OCI-LY7 (cell line): ENCODE data around the gene PHKA2. TPM values are rescaled to one million over a fixed set of nuclear protein-coding genes. Genes with fewer than 3 reads are reported as not detected.

Source experiments
- BruUV-seq: library from RNA; stranded (reverse); fragments of 400-500 nt; replicated peaks from 2 replicates; lab custom pipeline; 2021; lab: Mats Ljungman, UMichigan
- CTCF ChIA-PET: fragments of 300-600 bp; sonication (Branson Sonifier 250); formaldehyde crosslinking; loops from one replicate; lab custom pipeline; 2022; ENCODE audit warnings: antibody characterized with exemption; ENCODE audit not compliant: unreplicated experiment; lab: Charles Lee
- POLR2A ChIA-PET: fragments of 300-600 bp; sonication (Branson Sonifier 250); formaldehyde crosslinking; loops from one replicate; lab custom pipeline; 2022; ENCODE audit warnings: antibody characterized with exemption; lab: Charles Lee
- DNase-seq: peaks from one replicate; pipeline ENCODE4 v3.0.0-alpha.2; 2015; ENCODE audit warnings: low spot score
- H2AFZ ChIP-seq: fragments of 200-600 bp; sonication (generic), shearing (Covaris generic); 2 replicates; pipeline ENCODE4 v1.6.1; 2014; ENCODE audit warnings: mild to moderate bottlenecking, antibody characterized with exemption, low read length, moderate library complexity
- H3K27ac ChIP-seq: fragments of 200-600 bp; sonication (generic); 2 replicates; pipeline ENCODE4 v1.5.1; 2014; ENCODE audit warnings: mixed run types, low read depth, mild to moderate bottlenecking, moderate library complexity, low read length, inconsistent platforms; ENCODE audit not compliant: poor library complexity, severe bottlenecking
- H3K36me3 ChIP-seq: fragments of 200-600 bp; sonication (generic); 2 replicates; pipeline ENCODE4 v1.6.1; 2014; ENCODE audit warnings: mild to moderate bottlenecking, antibody characterized with exemption, low read length, moderate library complexity, mixed read lengths; ENCODE audit not compliant: insufficient read depth
- H3K4me1 ChIP-seq: fragments of 200-600 bp; sonication (generic); 2 replicates; pipeline ENCODE4 v1.5.1; 2014; ENCODE audit warnings: mild to moderate bottlenecking, low read length; ENCODE audit not compliant: insufficient read depth, poor library complexity, severe bottlenecking
- H3K4me2 ChIP-seq: fragments of 200-600 bp; sonication (generic); 2 replicates; pipeline ENCODE4 v1.6.1; 2014; ENCODE audit warnings: mild to moderate bottlenecking, low read length
- H3K4me3 ChIP-seq: fragments of 200-600 bp; sonication (generic); 2 replicates; pipeline ENCODE4 v1.5.1; 2014; ENCODE audit warnings: mild to moderate bottlenecking, low read depth, low read length; ENCODE audit not compliant: poor library complexity, severe bottlenecking
- H3K79me2 ChIP-seq: fragments of 200-600 bp; sonication (generic); 2 replicates; pipeline ENCODE4 v1.6.1; 2016; ENCODE audit warnings: low read depth, mild to moderate bottlenecking, low read length, moderate library complexity, mixed read lengths; ENCODE audit not compliant: insufficient read depth
- H3K9me2 ChIP-seq: fragments of 200-600 bp; sonication (generic); 2 replicates; pipeline ENCODE4 v1.6.1; 2016; ENCODE audit warnings: mild to moderate bottlenecking, low read length, mixed read lengths; ENCODE audit not compliant: insufficient read depth
- H3K9me3 ChIP-seq: fragments of 200-600 bp; sonication (generic); 2 replicates; pipeline ENCODE4 v1.6.1; 2014; ENCODE audit warnings: mild to moderate bottlenecking, mixed run types, low read length, mixed read lengths
- H4K20me1 ChIP-seq: fragments of 200-600 bp; sonication (generic); 2 replicates; pipeline ENCODE4 v1.6.1; 2014; ENCODE audit warnings: mild to moderate bottlenecking, antibody characterized with exemption, low read length, moderate library complexity, mixed read lengths; ENCODE audit not compliant: insufficient read depth
- EZH2phosphoT487 ChIP-seq: fragments of 200-600 bp; sonication (generic); IDR thresholded peaks from 2 replicates; pipeline ENCODE4 v1.6.1; 2018; ENCODE audit warnings: low read depth, borderline replicate concordance, mild to moderate bottlenecking, mixed run types, antibody characterized with exemption, low read length, moderate library complexity, mixed read lengths
- intact Hi-C: fragments of 100-400 bp; cut with micrococcal nuclease; formaldehyde crosslinking; loops from one replicate; pipeline ENCODE4 v1.10.0; 2022; ENCODE audit not compliant: unreplicated experiment
- total RNA-seq, 2 experiments: library from RNA; depleted of rRNA in 1 of 2; stranded (reverse); fragments of >200 nt in 1 of 2; shearing (Covaris generic) in 1 of 2; gene quantifications; 2 replicates each; pipeline ENCODE4 v1.2.3, GENCODE V29; 2014 to 2022
- TF ChIP-seq, protein P1 (sequence below): fragments of 200-600 bp; sonication (generic); conservative IDR thresholded peaks from 2 replicates; pipeline ENCODE4 v1.5.1; 2014; ENCODE audit warnings: mild to moderate bottlenecking, antibody characterized with exemption, low read length, moderate library complexity, mixed read lengths

Gene PHKA2
- total RNA-seq, 2 experiments from 2014 or later: 24.1 to 41.4 TPM

DNA sequence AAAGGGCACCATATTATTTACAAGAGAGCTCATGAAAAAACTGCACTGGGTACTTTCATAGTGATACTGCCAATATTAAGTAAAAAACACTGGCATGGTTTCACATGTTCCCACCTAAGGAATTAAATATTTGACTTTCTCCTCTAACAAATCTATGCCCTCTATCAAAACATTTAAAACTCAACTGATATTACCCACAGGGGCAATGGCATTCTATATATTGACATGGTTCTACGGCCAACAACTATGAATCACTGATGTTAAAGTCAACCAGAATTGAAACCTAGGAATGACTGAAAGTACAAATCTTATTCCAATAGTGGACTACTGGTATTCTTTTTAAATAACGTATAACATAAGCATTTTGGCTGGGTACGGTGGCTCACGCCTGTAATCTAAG lies 28.2 kb downstream of the PHKA2 start:
- Histone ChIP-seq H3K79me2 (no peaks in the 10 kb centered on the region), H3K36me3 (no peaks in the 10 kb centered on the region), H3K27ac (no peak overlapping the region), H3K9me2 (no peaks in the 10 kb centered on the region), H3K9me3 (no peaks in the 10 kb centered on the region), H2AFZ (no peak overlapping the region), H3K4me1 (peaks cover 3% of the 10 kb centered on the region), H4K20me1 (no peaks in the 10 kb centered on the region), H3K4me3 (no peak overlapping the region), H3K4me2 (no peak overlapping the region)
- intact Hi-C loops: no loop called here
- DNase-seq: no peak
- TF ChIP-seq, protein P1, sequence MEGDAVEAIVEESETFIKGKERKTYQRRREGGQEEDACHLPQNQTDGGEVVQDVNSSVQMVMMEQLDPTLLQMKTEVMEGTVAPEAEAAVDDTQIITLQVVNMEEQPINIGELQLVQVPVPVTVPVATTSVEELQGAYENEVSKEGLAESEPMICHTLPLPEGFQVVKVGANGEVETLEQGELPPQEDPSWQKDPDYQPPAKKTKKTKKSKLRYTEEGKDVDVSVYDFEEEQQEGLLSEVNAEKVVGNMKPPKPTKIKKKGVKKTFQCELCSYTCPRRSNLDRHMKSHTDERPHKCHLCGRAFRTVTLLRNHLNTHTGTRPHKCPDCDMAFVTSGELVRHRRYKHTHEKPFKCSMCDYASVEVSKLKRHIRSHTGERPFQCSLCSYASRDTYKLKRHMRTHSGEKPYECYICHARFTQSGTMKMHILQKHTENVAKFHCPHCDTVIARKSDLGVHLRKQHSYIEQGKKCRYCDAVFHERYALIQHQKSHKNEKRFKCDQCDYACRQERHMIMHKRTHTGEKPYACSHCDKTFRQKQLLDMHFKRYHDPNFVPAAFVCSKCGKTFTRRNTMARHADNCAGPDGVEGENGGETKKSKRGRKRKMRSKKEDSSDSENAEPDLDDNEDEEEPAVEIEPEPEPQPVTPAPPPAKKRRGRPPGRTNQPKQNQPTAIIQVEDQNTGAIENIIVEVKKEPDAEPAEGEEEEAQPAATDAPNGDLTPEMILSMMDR: no peak
- no TSS peak for BruUV-seq
- POLR2A ChIA-PET: interaction anchor here (1.1 kb wide), 1 partner anchor 14 kb away, joined by 3 read pairs; no protein-coding TSS in a partner anchor
- CTCF ChIA-PET: no interaction called here

DNA sequence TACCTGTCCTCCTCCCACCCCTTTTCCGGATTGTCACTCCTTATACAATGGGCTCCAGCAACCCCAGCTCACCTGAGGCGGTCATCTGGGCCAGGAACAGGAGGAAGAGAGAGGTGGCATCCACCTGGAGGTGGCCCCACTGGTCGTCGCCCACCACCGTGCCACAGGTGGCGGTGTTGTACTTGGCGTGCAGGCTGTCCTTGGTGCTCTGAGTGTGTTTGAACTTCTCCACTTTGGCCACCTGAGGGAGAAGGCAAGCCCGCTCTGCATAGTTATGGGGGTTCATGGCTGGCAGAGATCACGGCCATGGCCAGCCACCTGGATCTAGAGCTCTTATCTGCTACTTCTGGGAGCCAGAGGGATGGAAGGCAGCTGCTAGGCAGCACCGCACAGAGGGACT lies 32.9 kb downstream of the PHKA2 start:
- intact Hi-C loops: no loop called here
- H3K27ac ChIP-seq: no peak overlapping the region
- TF ChIP-seq EZH2phosphoT487: no peak
- TF ChIP-seq, protein P1: no peak
- no peaks in the 10 kb centered on the region for H3K9me3 ChIP-seq
- H3K4me2 ChIP-seq: no peak overlapping the region
- H2AFZ ChIP-seq: no peak overlapping the region
- H3K4me1 ChIP-seq: no peaks in the 10 kb centered on the region
- POLR2A ChIA-PET: no interaction called here
- CTCF ChIA-PET: no interaction called here
- no TSS peak for BruUV-seq
- no peak overlapping the region for H3K4me3 ChIP-seq
- DNase-seq: no peak
- no peaks in the 10 kb centered on the region for H3K79me2 ChIP-seq
- no peaks in the 10 kb centered on the region for H4K20me1 ChIP-seq
- H3K36me3 ChIP-seq: no peaks in the 10 kb centered on the region; the same call in 1 of the 2 replicates
- H3K9me2 ChIP-seq: no peaks in the 10 kb centered on the region

DNA sequence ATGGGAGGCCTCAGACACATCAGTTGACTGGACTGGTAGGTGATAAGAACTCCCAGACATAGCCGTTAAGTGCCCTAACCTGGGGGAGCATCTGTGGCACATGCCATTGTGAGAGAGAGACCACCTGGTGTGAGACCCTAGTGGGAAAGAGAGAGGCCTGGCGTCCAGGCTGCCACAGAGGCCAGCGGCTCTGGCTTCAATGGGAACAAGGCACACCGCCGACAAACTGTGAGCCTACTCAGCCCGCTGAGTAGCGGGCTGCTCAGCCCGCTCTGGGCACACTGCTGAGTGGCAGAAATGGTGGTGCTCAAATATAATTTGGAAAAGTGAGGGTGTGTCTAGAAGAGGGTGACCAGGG lies 34.0 kb downstream of the PHKA2 start:
- TF ChIP-seq, protein P1: no peak
- TF ChIP-seq EZH2phosphoT487: no peak
- H4K20me1 ChIP-seq: no peaks in the 10 kb centered on the region
- no peaks in the 10 kb centered on the region; the same call in 1 of the 2 replicates for H3K36me3 ChIP-seq
- H2AFZ ChIP-seq: no peak overlapping the region
- CTCF ChIA-PET: no interaction called here
- POLR2A ChIA-PET: no interaction called here
- no TSS peak for BruUV-seq
- H3K9me2 ChIP-seq: no peaks in the 10 kb centered on the region
- H3K27ac ChIP-seq: no peak overlapping the region
- H3K4me2 ChIP-seq: no peak overlapping the region
- no peaks in the 10 kb centered on the region for H3K4me1 ChIP-seq
- no peaks in the 10 kb centered on the region for H3K9me3 ChIP-seq
- intact Hi-C loops: no loop called here
- no peaks in the 10 kb centered on the region for H3K79me2 ChIP-seq
- no peak overlapping the region for H3K4me3 ChIP-seq
- no peak for DNase-seq
